Upper lobe of right lung (tissue), 1 donor: ENCODE measurements around the gene PCMT1. TPM values are rescaled to one million over a fixed set of nuclear protein-coding genes. Genes with fewer than 3 reads are reported as not detected.

ENCODE experiments used
- ATAC-seq: fragments of 200-7000 bp; cut with Tn5 transposase; one replicate; pipeline ENCODE4 v1.9.1; 2020; ENCODE audit warnings: mild to moderate bottlenecking, moderate library complexity
- DNase-seq: peaks from one replicate; pipeline ENCODE4 v3.0.0-alpha.2; 2020
- H3K27ac ChIP-seq: fragments of 200-600 bp; one replicate; pipeline ENCODE4 v1.8.0; 2022
- H3K27me3 ChIP-seq: fragments of 200-600 bp; one replicate; pipeline ENCODE4 v1.8.0; 2022; ENCODE audit warnings: mild to moderate bottlenecking
- H3K36me3 ChIP-seq: fragments of 200-600 bp; one replicate; pipeline ENCODE4 v1.8.0; 2022
- H3K4me1 ChIP-seq: fragments of 200-600 bp; one replicate; pipeline ENCODE4 v1.8.0; 2022
- H3K4me3 ChIP-seq: fragments of 200-600 bp; one replicate; pipeline ENCODE4 v1.8.0; 2022; ENCODE audit warnings: mild to moderate bottlenecking
- H3K9me3 ChIP-seq: fragments of 200-600 bp; one replicate; pipeline ENCODE4 v1.8.0; 2022
- intact Hi-C: fragments of 100-400 bp; cut with DNase I; formaldehyde crosslinking; loops from one replicate; pipeline ENCODE4 v1.11.0; 2022
- total RNA-seq: library from RNA; stranded (reverse); fragmentation: NEBNext Ultra II Directional; extraction: Animal tissue kit (Norgen Biotek cat#: 25700); gene quantifications from one replicate; pipeline ENCODE4 v1.2.1, GENCODE V29; 2021
- TF ChIP-seq, protein P1 (sequence below): fragments of 200-600 bp; IDR thresholded peaks from one replicate; pipeline ENCODE4 v1.8.0; 2022; ENCODE audit warnings: antibody characterized with exemption
- donor health status: DM: no; HTN: yes; CAD: no; lungs with severe emphysema.

Gene PCMT1
- total RNA-seq, 1 donor from 2014 or later, result 69.4 TPM

DNA sequence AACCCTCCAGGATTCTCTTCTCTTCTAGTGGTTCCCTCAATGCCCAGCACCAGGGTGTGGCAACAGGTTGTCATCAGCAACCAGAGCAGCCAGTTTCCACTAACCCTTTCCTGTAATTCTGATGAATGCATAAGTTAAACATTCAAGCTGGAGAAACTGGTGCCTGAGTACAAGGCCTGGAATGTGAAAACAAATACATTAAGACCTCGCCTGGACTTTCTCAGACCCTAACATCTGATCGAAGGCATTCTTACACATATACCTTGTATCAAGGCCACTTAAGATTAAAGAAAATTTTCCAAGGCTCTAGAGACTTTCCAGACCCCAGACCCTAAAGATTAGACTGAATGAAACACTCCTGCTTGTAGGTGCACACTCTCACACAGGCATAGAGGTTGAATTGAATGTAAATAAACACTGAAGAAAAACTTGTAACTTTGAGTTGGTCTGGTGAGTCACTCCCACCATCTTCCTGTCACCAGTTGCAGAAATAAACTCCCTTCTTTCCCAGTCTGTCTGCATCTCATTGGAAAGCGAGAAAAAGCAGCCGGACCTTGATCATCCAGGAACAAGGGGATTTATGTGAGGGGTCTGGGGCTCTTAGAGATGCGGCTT, 105.6 kb downstream of the PCMT1 start:
- DNase-seq, result no peak
- Histone ChIP-seq H3K9me3 (no peaks in the 10 kb centered on the region), H3K4me3 (no peak overlapping the region), H3K36me3 (no peaks in the 10 kb centered on the region), H3K27ac (peak overlapping the region; percentile 18), H3K27me3 (no peaks in the 10 kb centered on the region), H3K4me1 (peaks cover 26% of the 10 kb centered on the region)
- intact Hi-C loops, result no loop called here
- TF ChIP-seq, protein P1, sequence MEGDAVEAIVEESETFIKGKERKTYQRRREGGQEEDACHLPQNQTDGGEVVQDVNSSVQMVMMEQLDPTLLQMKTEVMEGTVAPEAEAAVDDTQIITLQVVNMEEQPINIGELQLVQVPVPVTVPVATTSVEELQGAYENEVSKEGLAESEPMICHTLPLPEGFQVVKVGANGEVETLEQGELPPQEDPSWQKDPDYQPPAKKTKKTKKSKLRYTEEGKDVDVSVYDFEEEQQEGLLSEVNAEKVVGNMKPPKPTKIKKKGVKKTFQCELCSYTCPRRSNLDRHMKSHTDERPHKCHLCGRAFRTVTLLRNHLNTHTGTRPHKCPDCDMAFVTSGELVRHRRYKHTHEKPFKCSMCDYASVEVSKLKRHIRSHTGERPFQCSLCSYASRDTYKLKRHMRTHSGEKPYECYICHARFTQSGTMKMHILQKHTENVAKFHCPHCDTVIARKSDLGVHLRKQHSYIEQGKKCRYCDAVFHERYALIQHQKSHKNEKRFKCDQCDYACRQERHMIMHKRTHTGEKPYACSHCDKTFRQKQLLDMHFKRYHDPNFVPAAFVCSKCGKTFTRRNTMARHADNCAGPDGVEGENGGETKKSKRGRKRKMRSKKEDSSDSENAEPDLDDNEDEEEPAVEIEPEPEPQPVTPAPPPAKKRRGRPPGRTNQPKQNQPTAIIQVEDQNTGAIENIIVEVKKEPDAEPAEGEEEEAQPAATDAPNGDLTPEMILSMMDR, result no peak
- ATAC-seq, result peak; percentile 58

- Histone ChIP-seq H3K4me1 (peaks cover 26% of the 10 kb centered on the region), H3K36me3 (no peaks in the 10 kb centered on the region), H3K4me3 (no peak overlapping the region), H3K27ac (no peak overlapping the region), H3K9me3 (no peaks in the 10 kb centered on the region), H3K27me3 (no peaks in the 10 kb centered on the region)
- ATAC-seq (no peak), DNase-seq (no peak)
- intact Hi-C loops, result no loop called here
- TF ChIP-seq, protein P1, result no peak
Observed at GRCh38 chr6:149855741-149856140, 106.2 kb downstream of the PCMT1 start.

- no peak for DNase-seq
- Histone ChIP-seq H3K9me3 (no peaks in the 10 kb centered on the region), H3K27me3 (no peaks in the 10 kb centered on the region), H3K36me3 (no peaks in the 10 kb centered on the region), H3K4me1 (peaks cover 23% of the 10 kb centered on the region), H3K27ac (no peak overlapping the region), H3K4me3 (no peak overlapping the region)
- TF ChIP-seq, protein P1, result no peak
- intact Hi-C loops, result no loop called here
- no peak for ATAC-seq
Observed at GRCh38 chr6:149856256-149856994, 106.9 kb downstream of the PCMT1 start.

- H3K4me1 ChIP-seq, result peaks cover 24% of the 10 kb centered on the region
- intact Hi-C loops, result no loop called here
- no peak for DNase-seq
- no peaks in the 10 kb centered on the region for H3K27me3 ChIP-seq
- H3K4me3 ChIP-seq, result no peak overlapping the region
- no peak overlapping the region for H3K27ac ChIP-seq
- H3K36me3 ChIP-seq, result no peaks in the 10 kb centered on the region
- no peaks in the 10 kb centered on the region for H3K9me3 ChIP-seq
- ATAC-seq, result no peak
- TF ChIP-seq, protein P1, result no peak
Observed at GRCh38 chr6:149857541-149857940, 108.0 kb downstream of the PCMT1 start.

- Histone ChIP-seq H3K36me3 (no peaks in the 10 kb centered on the region), H3K9me3 (no peaks in the 10 kb centered on the region), H3K27ac (no peak overlapping the region), H3K27me3 (no peaks in the 10 kb centered on the region), H3K4me1 (peaks cover 27% of the 10 kb centered on the region), H3K4me3 (no peak overlapping the region)
- DNase-seq, result peak; percentile 25
- intact Hi-C loops, result no loop called here
- TF ChIP-seq, protein P1, result no peak
- ATAC-seq, result no peak
Observed at GRCh38 chr6:149859368-149859767, 109.8 kb downstream of the PCMT1 start.
